ENCODE results near the gene NDUFAF7. TPM values are rescaled to one million over a fixed set of nuclear protein-coding genes. Genes with fewer than 3 reads are reported as not detected.
"Not testable (repeated sequence)": the region's sequence is repeated elsewhere in the genome, so short reads cannot be mapped to it uniquely, and the experiment has no call there.

The NDUFAF7 gene
- total and polyA plus RNA-seq, 2 of the 13 experiments (the other 11 are each of a cell fraction or from before 2014, with no cell fraction given), result 27.0 to 40.8 TPM

DNA sequence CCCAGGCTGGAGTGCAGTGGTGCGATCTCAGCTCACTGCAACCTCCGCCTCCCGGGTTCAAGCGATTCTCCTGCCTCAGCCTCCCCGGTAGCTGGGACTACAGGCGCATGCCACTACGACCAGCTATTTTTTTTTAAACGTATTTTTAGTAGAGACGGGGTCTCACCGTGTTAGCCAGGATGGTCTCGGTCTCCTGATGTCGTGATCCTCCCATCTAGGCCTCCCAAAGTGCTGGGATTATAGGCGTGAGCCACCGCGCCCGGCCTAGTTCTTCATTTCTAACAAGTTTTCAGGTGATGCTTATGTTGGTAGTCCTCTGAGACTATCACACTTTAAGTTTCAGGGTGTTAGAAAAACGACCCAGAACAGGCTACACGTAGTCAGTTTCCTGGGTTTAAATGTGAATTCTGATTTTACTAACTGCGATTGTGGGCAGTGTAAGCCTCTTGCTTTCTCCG, 35.6 kb upstream of the NDUFAF7 start (continued):
- 0 out of 2 replicates have a peak, but pooled peaks have one; percentile 6 for TF ChIP-seq SMAD1 (CRISPR knock-in tag; IDR thresholded peaks at IDR 0.05; ENCODE audit: borderline replicate concordance, low read depth)
- TF ChIP-seq PAWR (CRISPR knock-in tag; IDR thresholded peaks at IDR 0.05; ENCODE audit: borderline replicate concordance), result 0 out of 2 replicates have a peak, but pooled peaks have one; percentile 36
- TF ChIP-seq, protein P1, sequence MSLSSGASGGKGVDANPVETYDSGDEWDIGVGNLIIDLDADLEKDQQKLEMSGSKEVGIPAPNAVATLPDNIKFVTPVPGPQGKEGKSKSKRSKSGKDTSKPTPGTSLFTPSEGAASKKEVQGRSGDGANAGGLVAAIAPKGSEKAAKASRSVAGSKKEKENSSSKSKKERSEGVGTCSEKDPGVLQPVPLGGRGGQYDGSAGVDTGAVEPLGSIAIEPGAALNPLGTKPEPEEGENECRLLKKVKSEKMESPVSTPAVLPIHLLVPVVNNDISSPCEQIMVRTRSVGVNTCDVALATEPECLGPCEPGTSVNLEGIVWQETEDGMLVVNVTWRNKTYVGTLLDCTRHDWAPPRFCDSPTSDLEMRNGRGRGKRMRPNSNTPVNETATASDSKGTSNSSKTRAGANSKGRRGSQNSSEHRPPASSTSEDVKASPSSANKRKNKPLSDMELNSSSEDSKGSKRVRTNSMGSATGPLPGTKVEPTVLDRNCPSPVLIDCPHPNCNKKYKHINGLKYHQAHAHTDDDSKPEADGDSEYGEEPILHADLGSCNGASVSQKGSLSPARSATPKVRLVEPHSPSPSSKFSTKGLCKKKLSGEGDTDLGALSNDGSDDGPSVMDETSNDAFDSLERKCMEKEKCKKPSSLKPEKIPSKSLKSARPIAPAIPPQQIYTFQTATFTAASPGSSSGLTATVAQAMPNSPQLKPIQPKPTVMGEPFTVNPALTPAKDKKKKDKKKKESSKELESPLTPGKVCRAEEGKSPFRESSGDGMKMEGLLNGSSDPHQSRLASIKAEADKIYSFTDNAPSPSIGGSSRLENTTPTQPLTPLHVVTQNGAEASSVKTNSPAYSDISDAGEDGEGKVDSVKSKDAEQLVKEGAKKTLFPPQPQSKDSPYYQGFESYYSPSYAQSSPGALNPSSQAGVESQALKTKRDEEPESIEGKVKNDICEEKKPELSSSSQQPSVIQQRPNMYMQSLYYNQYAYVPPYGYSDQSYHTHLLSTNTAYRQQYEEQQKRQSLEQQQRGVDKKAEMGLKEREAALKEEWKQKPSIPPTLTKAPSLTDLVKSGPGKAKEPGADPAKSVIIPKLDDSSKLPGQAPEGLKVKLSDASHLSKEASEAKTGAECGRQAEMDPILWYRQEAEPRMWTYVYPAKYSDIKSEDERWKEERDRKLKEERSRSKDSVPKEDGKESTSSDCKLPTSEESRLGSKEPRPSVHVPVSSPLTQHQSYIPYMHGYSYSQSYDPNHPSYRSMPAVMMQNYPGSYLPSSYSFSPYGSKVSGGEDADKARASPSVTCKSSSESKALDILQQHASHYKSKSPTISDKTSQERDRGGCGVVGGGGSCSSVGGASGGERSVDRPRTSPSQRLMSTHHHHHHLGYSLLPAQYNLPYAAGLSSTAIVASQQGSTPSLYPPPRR (CRISPR knock-in tag; IDR thresholded peaks at IDR 0.05; ENCODE audit: borderline replicate concordance), result peak; percentile 9; the same call in 1 of the 2 replicates
- TF ChIP-seq, protein P2, sequence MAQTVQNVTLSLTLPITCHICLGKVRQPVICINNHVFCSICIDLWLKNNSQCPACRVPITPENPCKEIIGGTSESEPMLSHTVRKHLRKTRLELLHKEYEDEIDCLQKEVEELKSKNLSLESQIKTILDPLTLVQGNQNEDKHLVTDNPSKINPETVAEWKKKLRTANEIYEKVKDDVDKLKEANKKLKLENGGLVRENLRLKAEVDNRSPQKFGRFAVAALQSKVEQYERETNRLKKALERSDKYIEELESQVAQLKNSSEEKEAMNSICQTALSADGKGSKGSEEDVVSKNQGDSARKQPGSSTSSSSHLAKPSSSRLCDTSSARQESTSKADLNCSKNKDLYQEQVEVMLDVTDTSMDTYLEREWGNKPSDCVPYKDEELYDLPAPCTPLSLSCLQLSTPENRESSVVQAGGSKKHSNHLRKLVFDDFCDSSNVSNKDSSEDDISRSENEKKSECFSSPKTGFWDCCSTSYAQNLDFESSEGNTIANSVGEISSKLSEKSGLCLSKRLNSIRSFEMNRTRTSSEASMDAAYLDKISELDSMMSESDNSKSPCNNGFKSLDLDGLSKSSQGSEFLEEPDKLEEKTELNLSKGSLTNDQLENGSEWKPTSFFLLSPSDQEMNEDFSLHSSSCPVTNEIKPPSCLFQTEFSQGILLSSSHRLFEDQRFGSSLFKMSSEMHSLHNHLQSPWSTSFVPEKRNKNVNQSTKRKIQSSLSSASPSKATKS (CRISPR knock-in tag; IDR thresholded peaks at IDR 0.05), result peak; percentile 3; the same call in 1 of the 2 replicates
- TF ChIP-seq, protein P3, sequence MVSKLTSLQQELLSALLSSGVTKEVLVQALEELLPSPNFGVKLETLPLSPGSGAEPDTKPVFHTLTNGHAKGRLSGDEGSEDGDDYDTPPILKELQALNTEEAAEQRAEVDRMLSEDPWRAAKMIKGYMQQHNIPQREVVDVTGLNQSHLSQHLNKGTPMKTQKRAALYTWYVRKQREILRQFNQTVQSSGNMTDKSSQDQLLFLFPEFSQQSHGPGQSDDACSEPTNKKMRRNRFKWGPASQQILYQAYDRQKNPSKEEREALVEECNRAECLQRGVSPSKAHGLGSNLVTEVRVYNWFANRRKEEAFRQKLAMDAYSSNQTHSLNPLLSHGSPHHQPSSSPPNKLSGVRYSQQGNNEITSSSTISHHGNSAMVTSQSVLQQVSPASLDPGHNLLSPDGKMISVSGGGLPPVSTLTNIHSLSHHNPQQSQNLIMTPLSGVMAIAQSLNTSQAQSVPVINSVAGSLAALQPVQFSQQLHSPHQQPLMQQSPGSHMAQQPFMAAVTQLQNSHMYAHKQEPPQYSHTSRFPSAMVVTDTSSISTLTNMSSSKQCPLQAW (CRISPR knock-in tag; IDR thresholded peaks at IDR 0.05), result peak; percentile 40; the same call in 1 of the 2 replicates
- 0 out of 2 replicates have a peak, but pooled peaks have one; percentile 52 for TF ChIP-seq PHF21A (CRISPR knock-in tag; IDR thresholded peaks at IDR 0.05)
- 0 out of 2 replicates have a peak, but pooled peaks have one; percentile 71 for TF ChIP-seq CHD4 (IDR thresholded peaks at IDR 0.05; ENCODE audit: borderline replicate concordance, low read length)
- TF ChIP-seq JARID2 (CRISPR knock-in tag; IDR thresholded peaks at IDR 0.05; ENCODE audit: insufficient replicate concordance), result peak; percentile 21
- 0 out of 2 replicates have a peak, but pooled peaks have one; percentile 44 for TF ChIP-seq ZNF230 (CRISPR knock-in tag; IDR thresholded peaks at IDR 0.05)
- TF ChIP-seq CREM (IDR thresholded peaks at IDR 0.05), result peak; percentile 46; the same call in 1 of the 2 replicates
- not testable (repeated sequence) for TF ChIP-seq CREM (CRISPR knock-in tag; IDR thresholded peaks at IDR 0.05)
- TF ChIP-seq PAX8 (CRISPR knock-in tag; IDR thresholded peaks at IDR 0.05; ENCODE audit: borderline replicate concordance), result 0 out of 2 replicates have a peak, but pooled peaks have one; percentile 9
- TF ChIP-seq ZNF567 (CRISPR knock-in tag; IDR thresholded peaks at IDR 0.05; ENCODE audit: borderline replicate concordance), result 0 out of 2 replicates have a peak, but pooled peaks have one; percentile 14
